ENCODE measurements around the gene FUT2.

DNA sequence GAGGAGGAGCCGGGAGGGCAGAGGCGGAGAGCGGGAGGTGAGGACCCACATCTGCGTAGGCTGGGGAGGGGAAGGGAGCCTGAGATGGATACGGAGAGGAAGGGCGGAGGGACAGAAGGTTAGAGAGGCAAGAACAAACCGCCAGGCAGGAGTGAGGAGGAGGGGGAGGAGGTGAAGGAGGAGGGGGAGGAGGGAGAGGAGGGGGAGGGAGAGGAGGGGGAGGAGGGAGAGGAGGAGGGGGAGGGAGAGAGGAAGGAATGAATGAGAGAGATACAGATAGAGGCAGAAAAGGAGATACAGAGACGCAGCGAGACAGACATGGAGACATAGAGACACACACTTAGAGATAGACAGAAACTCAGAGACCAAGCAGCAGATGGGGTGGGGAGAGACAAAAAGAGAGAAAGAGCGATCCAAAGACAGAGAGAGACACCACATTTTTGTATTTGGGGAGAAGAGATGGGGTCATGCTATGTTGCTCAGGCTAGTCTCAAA is 49.0 kb upstream of the FUT2 start:
- TF ChIP-seq POLR2A (IDR thresholded peaks at IDR 0.05; ENCODE audit: low read depth, low read length), result no peak
- no peak for TF ChIP-seq POLR2AphosphoS5 (IDR thresholded peaks at IDR 0.05; ENCODE audit: low read depth, low read length)
